ENCODE measurements around the gene C19orf38.

DNA sequence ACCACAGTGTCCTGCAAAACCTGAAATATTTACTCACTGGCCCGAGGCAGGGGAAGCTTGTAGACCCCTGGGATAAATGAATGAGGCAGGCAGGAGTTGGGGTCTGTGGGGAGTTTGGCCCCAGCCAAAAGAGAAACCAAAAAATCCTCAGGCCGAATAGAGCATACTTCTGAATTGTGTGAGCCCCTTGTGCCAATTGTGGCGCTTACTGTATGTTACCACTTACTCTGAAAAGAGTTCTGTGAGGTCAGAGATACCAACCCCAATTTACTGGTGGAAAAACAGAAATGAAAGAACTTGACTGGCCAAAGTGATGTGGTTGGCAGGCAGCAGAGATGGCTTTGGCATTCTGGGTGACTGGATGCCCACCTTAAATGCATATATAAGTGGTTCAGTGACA is 30.0 kb downstream of the C19orf38 start:
- TF ChIP-seq EZH2 (IDR thresholded peaks at IDR 0.05; ENCODE audit: borderline replicate concordance, low read length), result no peak
- TF ChIP-seq CTCF (IDR thresholded peaks at IDR 0.05; ENCODE audit: low read length), result no peak

All from OCI-LY1 (cell line).